ENCODE data around the gene UFSP1. TPM values are rescaled to one million over a fixed set of nuclear protein-coding genes. Genes with fewer than 3 reads are reported as not detected.
"Not testable (repeated sequence)": the region's sequence is repeated elsewhere in the genome, so short reads cannot be mapped to it uniquely, and the experiment has no call there.

UFSP1 gene
- polyA plus RNA-seq: 2.5 TPM

DNA sequence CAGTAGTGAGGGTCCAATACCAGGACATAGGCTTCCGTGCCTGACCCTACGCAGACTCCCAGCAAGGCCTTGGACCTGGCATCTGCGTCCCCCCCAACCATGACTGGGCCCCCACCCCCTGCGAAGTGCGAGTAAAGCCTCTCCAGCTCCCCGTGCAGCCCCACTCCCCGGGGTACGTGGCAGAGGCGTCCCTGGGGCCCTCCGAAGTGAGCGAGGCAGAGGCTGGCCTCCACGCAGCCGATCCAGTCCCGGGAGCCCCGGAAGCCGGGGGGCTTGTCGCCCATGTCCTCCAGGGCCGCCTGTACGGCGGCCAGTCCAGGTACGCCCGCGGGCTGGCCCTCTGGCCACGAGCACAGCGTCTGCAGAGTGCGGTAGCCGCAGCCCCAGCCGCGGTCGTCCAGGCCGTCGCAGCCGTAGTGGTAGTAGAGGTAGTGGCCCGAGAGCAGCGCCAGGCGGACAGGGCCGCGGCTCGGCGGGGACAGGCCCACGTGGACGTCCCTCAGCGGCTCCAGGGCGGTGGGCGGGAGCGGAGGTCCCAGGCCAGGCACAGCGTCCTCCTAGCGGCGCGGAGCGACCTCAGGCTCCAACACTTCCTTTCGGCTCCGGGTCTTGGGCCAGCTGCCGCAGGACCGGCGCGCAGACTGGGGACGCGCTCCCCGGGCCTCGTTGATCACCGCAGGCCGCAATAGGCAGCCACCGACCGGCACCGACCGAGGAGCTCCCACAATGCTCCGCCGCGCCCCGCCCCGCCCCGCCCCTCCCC lies at the start of gene UFSP1:
Gene UFSP1, minus strand, starts transcription at position 728 of the 763 bp plus-strand sequence. Its CDS starts 444 bp downstream, at position 284.
- Mint-ChIP-seq H3K27ac (peak within 1 kb of the TSS; percentile 87 to 95 (median 93)), H3K36me3 (peaks cover 13% of the 10 kb centered on the region), H3K27me3 (peaks cover 18% of the 10 kb centered on the region), H3K4me1 (peaks cover 30 to 38% (median 32%) of the 10 kb centered on the region in 3 donors), H3K9me3 (no peaks in the 10 kb centered on the region), H3K4me3 (peak within 1 kb of the TSS; percentile 86 to 96 (median 94))

DNA sequence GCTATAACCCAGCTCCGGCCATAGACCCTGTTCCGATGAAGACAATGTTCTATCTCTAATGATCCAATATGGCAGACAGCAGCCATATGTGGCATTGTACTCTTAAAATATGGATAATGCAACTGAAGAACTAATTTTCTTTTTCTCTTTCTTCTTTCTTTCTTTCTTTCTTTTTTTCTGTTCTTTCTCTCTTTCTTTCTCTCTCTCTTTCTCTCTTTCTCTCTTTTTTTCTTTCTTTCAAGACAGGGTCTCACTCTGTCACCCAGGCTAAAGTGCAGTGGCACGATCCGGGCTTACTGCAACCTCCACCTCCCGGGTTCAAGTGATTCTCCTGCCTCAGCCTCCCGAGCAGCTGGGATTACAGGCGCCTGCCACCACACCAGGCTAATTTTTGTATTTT lies 46.7 kb upstream of the UFSP1 start:
- not testable (repeated sequence) for H3K4me3 Mint-ChIP-seq, H3K4me1 Mint-ChIP-seq, H3K36me3 Mint-ChIP-seq, H3K27ac Mint-ChIP-seq
- H3K9me3 Mint-ChIP-seq: peaks cover 1 to 17% (median 12%) of the 10 kb centered on the region in 3 donors
- H3K27me3 Mint-ChIP-seq: peaks cover 11% of the 10 kb centered on the region

DNA sequence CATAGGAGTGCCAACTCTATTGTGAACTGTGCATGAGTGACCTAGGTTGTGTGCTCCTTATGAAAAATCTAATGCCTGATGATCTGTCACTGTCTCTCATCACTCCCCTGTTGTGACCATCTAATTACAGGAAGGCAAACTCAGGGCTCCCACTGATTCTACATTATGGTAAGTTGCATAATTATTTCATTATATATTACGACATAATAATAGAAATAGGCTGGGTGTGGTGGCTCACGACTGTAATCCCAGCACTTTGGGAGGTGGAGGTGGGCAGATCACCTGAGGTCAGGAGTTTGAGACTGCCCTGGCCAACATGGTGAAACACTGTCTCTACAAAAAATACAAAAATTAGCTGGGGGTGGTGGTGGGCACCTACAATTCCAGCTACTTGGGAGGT lies 45.9 kb upstream of the UFSP1 start:
- H3K36me3 Mint-ChIP-seq, H3K27ac Mint-ChIP-seq, H3K4me3 Mint-ChIP-seq, H3K4me1 Mint-ChIP-seq: not testable (repeated sequence)
- Mint-ChIP-seq H3K27me3 (peaks cover 14% of the 10 kb centered on the region), H3K9me3 (peaks cover 0 to 13% (median 12%) of the 10 kb centered on the region in 3 donors)

DNA sequence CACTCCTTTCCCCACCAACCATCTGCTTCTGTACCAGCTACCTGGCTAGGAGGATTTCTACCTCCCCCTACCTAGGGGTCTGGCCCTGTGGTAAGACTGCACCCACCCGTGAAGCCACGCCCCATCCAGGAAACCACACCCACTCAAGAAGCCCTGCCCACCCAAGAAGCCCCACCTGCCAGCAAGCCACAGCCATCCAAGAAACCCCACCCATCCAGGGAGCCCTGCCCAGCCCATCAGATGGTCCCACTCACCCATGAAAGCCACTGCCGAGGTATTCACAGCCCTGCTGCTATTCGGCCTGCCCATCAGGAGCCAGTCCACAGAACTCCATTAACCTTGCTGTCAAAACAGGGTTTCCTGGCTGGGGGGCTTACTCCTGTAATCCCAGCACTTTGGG lies 44.2 kb upstream of the UFSP1 start:
- Mint-ChIP-seq H3K4me1 (peaks cover 0 to 3% (median 0%) of the 10 kb centered on the region in 3 donors), H3K9me3 (peaks cover 0 to 6% (median 5%) of the 10 kb centered on the region in 3 donors), H3K36me3 (peaks cover 1% of the 10 kb centered on the region), H3K27me3 (peaks cover 18% of the 10 kb centered on the region), H3K27ac (no peak overlapping the region), H3K4me3 (no peak overlapping the region)

DNA sequence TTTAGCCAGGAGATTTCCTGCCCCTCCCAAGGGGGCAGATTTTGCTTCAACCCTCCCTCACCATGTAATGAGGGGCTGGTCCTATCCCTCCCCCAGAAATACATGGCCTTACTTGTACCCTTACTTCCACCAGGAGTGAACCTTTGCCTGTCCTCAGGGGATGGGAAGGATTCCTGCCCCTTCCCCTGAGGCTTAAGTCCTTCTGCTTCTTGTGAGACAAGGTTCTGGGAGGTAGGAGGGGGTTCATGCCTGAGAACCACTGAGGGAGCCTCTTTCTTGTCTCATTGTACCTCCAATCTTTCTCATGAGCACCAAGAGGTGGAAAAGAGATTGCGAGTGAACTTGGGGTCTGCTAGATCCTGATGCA lies 40.3 kb upstream of the UFSP1 start:
- H3K4me3 Mint-ChIP-seq: no peak overlapping the region
- H3K4me1 Mint-ChIP-seq: peaks cover 0 to 3% (median 0%) of the 10 kb centered on the region in 3 donors
- H3K36me3 Mint-ChIP-seq: peaks cover 1% of the 10 kb centered on the region
- H3K27ac Mint-ChIP-seq: peak overlapping the region in 1 of 3 donors; percentile 68
- peaks cover 0 to 6% (median 5%) of the 10 kb centered on the region in 3 donors for H3K9me3 Mint-ChIP-seq
- H3K27me3 Mint-ChIP-seq: peaks cover 9% of the 10 kb centered on the region

DNA sequence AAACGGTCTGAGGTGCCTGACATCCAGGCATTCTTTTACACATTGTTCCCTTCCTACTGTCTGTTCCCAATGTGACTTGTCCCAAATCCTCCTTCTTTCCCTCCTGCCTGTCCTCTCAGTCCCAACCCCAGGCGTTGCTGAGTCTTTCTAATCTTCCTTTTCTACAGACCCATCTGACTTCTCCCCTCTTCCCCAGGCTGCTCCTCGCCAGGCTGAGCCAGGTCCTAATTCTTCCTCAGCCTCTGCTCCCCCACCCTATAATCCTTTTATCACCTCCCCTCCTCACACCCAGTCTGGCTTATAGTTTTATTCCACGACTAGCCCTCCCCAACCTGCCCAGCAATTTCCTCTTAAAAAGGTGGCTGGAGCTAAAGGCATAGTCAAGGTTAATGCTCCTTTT lies 34.1 kb upstream of the UFSP1 start:
- not testable (repeated sequence) for H3K27ac Mint-ChIP-seq, H3K4me1 Mint-ChIP-seq, H3K9me3 Mint-ChIP-seq, H3K36me3 Mint-ChIP-seq, H3K4me3 Mint-ChIP-seq, H3K27me3 Mint-ChIP-seq

DNA sequence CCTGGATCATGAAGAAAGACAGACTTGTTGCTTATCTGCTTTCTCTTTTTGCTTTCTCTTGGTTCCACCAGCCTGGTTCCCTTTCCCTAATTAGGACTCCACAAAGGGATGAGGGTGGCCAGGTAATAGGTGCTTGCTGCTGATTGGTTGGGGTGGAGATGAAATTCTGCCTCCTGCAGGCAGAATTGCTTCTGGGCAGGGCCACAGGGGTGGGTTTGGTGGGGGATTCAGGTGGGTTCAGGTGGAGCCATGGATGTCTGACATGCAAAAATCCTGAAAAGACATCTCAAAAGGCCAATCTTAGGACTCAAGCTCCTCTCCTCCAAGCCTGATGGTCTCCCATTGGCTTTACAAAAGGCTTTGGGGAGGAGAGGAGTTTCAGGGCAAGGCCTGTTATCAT lies 31.5 kb upstream of the UFSP1 start:
- Mint-ChIP-seq H3K4me1 (peaks cover 0 to 2% (median 1%) of the 10 kb centered on the region in 3 donors), H3K27ac (no peak overlapping the region), H3K36me3 (peaks cover 2% of the 10 kb centered on the region), H3K27me3 (peaks cover 9% of the 10 kb centered on the region), H3K9me3 (no peaks in the 10 kb centered on the region), H3K4me3 (no peak overlapping the region)

DNA sequence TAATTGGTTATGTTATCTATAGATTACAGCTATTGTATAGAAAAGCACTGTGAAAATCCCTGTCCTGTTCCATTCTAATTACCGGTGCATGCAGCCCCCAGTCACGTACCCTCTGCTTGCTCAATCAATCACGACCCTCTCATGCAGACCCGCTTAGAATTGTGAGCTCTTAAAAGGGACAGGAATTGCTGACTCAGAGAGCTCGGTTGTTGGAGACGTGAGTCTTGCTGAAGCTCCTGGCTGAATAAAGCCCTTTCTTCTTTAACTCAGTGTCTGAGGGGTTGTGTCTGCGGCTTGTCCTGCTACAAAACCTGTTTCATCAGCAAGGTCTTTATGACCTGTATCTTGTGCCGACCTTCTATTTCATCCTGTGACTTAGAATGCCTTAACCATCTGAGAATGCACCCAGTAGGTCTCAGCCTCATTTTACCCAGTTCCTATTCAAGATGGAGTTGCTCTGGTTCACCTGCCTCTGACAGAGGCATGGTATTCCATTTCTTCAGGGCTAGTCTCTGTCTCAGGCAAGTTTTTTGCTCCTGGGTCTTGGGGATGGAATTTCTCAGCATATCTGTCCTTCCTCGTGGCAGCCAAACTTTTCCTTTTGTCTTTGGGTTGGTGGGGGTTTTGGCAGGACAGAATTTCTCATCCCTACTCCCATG lies 30.4 kb upstream of the UFSP1 start:
- not testable (repeated sequence) for H3K27me3 Mint-ChIP-seq, H3K36me3 Mint-ChIP-seq, H3K4me1 Mint-ChIP-seq, H3K9me3 Mint-ChIP-seq, H3K27ac Mint-ChIP-seq, H3K4me3 Mint-ChIP-seq

DNA sequence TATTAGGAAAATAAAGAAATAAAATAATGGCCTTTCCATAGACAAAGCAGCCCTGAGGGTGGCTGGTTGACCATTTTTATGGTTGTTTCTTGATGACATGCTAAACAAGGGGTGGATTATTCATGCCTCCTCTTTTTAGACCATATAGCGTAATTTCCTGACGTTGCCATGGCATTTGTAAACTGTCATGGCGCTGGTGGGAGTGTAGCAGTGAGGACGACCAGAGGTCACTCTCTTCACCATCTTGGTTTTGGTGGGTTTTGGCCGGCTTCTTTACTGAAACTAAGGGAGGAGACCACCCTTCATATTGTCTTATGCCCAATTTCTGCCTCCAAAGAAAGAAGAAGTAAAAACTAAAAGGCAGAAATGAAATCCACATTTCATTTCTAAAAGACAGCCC lies 29.8 kb upstream of the UFSP1 start:
- not testable (repeated sequence) for H3K36me3 Mint-ChIP-seq, H3K27ac Mint-ChIP-seq, H3K9me3 Mint-ChIP-seq, H3K4me1 Mint-ChIP-seq, H3K4me3 Mint-ChIP-seq, H3K27me3 Mint-ChIP-seq

DNA sequence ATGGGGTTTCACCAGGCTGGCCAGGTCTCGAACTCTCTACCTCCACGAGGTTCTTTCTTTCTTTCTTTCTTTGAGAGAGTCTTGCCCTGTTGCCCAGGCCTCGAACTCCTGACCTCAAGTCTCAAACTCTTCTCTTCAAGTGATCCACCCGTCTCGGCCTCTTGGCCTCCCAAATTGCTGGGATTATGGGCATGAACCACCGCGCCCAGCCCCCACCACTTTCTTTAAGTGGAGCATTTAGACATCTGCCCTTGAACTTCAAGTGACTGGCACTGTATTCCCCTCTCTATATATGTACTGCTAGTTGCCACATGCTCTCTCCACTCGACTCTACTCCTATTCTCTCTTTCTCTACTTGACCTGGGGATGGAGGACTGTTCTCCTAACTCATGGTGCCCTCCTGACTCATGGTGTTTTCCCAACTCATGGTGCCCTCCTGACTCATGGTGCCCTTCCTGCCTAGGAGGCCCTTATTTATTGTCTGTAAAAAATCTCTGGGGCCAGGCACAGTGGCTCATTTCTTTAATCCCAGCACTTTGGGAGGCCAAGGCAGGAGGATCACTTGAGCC lies 25.4 kb upstream of the UFSP1 start:
- Mint-ChIP-seq H3K9me3 (peaks cover 0 to 2% (median 0%) of the 10 kb centered on the region in 3 donors), H3K4me1 (peaks cover 1 to 6% (median 2%) of the 10 kb centered on the region in 3 donors), H3K27ac (no peak overlapping the region), H3K4me3 (no peak overlapping the region), H3K27me3 (peaks cover 9% of the 10 kb centered on the region), H3K36me3 (peaks cover 5% of the 10 kb centered on the region)

DNA sequence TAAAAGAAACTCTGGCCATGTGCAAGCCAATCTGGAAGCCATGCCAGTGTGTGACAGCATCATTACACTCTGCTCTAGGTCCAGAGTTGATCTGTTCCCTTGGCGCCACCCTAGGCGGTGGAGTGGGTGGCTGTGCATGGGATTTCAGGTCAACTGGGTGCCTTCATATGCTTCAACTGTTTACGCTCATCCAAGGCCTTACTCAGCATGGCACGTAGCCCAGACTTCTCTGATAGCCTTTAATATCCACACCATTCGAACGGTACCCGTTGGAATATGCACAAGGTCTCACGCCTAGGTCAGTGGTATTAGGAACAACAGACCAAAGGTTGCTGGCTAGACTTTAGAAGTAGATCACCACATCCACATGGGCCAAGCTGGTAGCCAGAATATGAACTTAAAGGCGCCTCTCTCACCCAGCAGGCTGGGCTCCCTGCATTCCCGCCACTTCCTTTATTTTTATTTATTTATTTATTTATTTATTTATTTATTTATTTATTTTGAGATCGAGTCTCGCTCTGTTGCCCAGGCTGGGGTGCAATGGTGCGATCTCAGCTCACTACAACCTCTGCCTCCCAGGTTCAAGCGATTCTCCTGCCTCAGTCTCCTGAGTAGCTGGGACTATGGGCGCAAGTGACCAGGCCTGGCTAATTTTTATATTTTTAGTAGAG lies 24.8 kb upstream of the UFSP1 start:
- Mint-ChIP-seq H3K4me1 (peaks cover 1 to 6% (median 2%) of the 10 kb centered on the region in 3 donors), H3K27me3 (peaks cover 9% of the 10 kb centered on the region), H3K4me3 (no peak overlapping the region), H3K27ac (no peak overlapping the region), H3K36me3 (peaks cover 5% of the 10 kb centered on the region), H3K9me3 (peaks cover 0 to 2% (median 0%) of the 10 kb centered on the region in 3 donors)

DNA sequence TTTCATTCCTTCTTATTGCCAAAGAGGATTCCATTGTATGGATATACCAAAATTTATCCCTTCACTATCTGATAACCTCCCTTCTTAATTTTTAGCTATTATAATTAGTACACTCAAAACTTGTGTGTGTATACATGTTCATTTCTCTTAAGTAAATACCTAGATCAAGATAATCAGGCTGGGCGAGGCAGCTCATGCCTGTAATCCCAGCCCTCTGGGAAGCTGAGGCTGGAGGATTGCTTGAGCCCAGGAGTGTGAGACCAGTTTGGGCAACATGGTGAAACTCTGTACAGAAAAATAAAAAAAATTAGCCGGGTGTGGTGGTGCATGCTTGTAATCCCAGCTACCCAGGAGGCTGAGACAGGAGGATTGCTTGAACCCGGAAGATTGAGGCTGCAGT lies 22.0 kb upstream of the UFSP1 start:
- Mint-ChIP-seq H3K4me1 (peaks cover 1 to 6% (median 2%) of the 10 kb centered on the region in 3 donors), H3K27me3 (peaks cover 5% of the 10 kb centered on the region), H3K36me3 (peaks cover 5% of the 10 kb centered on the region), H3K9me3 (peaks cover 0 to 2% (median 0%) of the 10 kb centered on the region in 3 donors), H3K27ac (no peak overlapping the region), H3K4me3 (no peak overlapping the region)

DNA sequence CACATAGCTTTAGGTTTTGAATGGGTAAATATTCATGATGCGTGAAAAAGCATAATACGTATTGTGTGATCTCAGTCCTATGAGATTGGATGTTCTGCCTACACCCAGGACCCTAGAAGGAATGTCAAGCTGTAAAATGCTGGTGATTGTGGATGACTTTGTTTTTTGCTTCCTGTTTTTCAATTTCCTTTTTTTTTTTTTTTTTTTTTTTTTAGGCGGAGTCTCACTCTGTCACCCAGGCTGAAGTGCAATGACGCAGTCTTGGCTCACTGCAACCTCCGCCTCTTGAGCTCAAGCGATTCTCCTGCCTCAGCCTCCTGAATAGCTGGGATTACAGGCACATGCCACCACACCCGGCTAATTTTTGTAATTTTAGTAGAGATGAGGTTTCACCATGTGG lies 20.9 kb upstream of the UFSP1 start:
- not testable (repeated sequence) for H3K36me3 Mint-ChIP-seq, H3K9me3 Mint-ChIP-seq, H3K4me1 Mint-ChIP-seq, H3K4me3 Mint-ChIP-seq, H3K27me3 Mint-ChIP-seq
- peak overlapping the region in 1 of 3 donors; percentile 52 for H3K27ac Mint-ChIP-seq

DNA sequence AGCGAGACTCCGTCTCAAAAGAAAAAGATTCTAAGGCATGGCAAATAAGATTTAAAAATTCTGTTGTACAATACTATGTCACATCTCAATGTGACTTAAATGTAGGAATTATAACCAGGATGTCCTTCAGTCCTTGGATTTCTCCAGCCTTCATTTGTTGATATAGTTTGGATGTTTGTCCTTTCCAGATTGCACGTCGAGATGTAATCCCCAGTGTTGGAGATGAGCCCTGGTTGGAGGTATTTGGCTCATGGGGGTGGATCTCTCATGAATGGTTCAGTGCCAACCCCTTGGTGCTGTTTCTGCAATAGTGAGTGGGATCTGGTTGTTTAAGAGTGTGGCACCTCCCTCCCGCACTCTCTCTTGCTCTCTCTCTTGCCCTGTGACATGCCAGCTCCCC lies 19.0 kb upstream of the UFSP1 start:
- Mint-ChIP-seq H3K36me3 (no peaks in the 10 kb centered on the region), H3K4me1 (peaks cover 0 to 6% (median 0%) of the 10 kb centered on the region in 3 donors), H3K4me3 (no peak overlapping the region), H3K9me3 (peaks cover 0 to 2% (median 0%) of the 10 kb centered on the region in 3 donors), H3K27ac (no peak overlapping the region), H3K27me3 (peaks cover 6% of the 10 kb centered on the region)

DNA sequence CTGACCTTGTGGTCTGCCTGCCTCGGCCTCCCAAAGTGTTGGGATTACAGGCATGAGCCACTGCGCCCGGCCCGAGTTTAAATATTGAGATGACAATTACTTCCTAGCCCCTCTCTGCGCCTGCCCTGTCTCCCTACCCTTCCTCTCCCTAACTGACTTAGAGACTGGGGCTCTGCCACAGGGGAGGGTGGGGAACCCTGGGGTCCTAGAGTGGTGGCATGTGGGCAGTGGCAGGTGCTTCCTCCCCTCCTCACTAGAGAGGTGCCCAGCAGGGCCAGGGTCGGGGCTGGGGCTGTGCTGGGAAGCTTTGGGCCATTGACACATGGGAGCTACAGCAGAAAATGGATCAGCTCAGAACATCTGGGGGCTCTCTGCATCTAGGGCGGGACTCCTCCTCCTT lies 13.1 kb upstream of the UFSP1 start:
- Mint-ChIP-seq H3K36me3 (no peaks in the 10 kb centered on the region), H3K9me3 (peaks cover 0 to 2% (median 0%) of the 10 kb centered on the region in 3 donors), H3K27ac (no peak overlapping the region), H3K4me1 (peaks cover 0 to 2% (median 0%) of the 10 kb centered on the region in 3 donors), H3K4me3 (no peak overlapping the region), H3K27me3 (peaks cover 11% of the 10 kb centered on the region)
